DMS 273 (cell line): Measurements from ENCODE around the gene MLXIP.
"Not testable (repeated sequence)": the region's sequence is repeated elsewhere in the genome, so short reads cannot be mapped to it uniquely, and the experiment has no call there.

Experiments used
- DNase-seq: peaks from one replicate; lab custom pipeline; 2025; ENCODE audit not compliant: unreplicated experiment; lab: John Stamatoyannopoulos, UW

The MLXIP gene

GRCh38 chr12:122078141-122079032, at the start of gene MLXIP:
MLXIP (plus strand) TSS chr12:122078756; CDS start chr12:122078854, 98 bp downstream.
- peak; percentile 93 for DNase-seq

GRCh38 chr12:122028905-122029560, 49.5 kb upstream of the MLXIP start:
- DNase-seq: no peak

DNA sequence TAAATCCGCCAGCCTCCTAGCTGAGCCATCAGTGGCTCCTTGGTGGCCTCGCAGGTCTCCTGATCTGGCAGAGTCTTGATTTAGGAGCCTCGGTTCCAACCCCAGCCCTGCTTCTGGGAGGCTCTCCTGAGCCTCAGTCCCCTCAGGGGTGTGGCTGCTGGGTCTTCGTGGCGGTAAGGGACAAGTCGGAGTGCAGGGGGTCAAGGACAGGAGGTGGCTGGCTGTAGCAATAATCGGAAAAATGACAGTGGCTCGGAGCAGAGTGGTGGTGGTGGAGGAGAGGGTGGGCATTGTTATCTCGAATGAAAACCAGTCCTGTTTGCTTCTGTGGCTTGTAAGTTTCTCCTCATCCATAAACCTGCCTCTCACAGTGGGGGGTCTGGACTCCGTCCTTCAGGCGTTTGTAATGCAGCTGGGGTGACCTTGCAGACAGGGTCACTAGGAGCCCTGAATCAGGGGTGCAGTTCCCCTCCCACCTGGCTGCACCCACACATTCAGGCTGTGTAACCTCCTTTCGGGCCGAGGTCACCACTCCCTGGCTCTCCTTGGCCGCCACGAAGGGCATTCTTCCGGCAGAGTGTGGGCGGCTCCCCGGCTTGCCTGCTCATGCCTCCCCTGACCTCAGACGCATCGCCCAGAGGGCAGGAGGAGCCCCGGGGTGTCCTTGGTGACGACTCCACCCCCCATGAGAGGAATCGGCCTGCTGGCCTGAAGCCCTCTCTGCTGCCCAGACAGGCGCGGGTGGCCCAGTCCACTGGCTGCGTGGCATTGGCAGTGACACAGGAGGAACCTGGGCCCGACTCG, 48.7 kb upstream of the MLXIP start:
- no peak for DNase-seq

GRCh38 chr12:122030424-122031035, 48.0 kb upstream of the MLXIP start:
- DNase-seq: no peak

- DNase-seq: peak; percentile 58
Observed at GRCh38 chr12:122031342-122032216, 47.0 kb upstream of the MLXIP start.

GRCh38 chr12:122032580-122032979, 46.0 kb upstream of the MLXIP start:
- no peak for DNase-seq

- DNase-seq: no peak
Observed at GRCh38 chr12:122035292-122035691, 43.3 kb upstream of the MLXIP start.

DNA sequence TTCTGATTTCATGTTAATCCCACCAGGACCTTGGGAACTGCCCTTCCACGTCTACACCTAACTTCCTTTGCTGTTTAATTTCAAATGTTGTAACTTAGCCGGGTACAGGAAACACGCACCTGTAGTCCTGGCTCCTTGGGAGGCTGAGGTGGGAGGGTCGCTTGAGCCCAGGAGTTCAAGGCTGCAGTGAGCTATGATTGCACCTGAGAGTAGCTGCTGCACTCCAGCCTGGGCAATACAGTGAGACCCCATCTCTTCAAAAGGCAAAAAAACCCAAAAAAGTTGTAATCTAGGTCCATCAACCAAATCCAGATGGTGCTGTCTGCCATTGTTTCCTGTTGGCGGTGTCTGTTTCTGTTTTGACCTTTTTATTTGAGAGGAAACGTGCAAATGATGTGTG, 42.4 kb upstream of the MLXIP start:
- DNase-seq: no peak

- no peak for DNase-seq
Observed at GRCh38 chr12:122040579-122041386, 37.8 kb upstream of the MLXIP start.

DNA sequence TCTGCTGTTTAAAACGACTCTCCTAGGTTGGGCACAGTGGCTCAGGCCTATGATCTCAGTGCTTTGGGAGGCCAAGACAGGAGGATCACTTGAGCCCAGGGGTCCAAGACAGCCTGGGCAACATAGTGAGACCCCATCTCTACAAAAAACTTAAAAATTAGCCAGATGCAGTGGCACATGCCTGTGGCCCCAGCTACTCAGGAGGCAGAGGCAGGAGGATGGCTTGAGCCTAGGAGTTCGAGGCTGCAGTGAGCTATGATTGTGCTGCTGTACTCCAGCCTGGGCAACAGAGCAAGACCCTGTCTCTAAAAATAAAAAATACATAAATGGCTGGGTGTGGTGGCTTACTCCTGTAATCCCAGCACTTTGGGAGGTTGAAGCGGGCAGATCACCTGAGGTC, 37.1 kb upstream of the MLXIP start:
- DNase-seq: not testable (repeated sequence)

DNA sequence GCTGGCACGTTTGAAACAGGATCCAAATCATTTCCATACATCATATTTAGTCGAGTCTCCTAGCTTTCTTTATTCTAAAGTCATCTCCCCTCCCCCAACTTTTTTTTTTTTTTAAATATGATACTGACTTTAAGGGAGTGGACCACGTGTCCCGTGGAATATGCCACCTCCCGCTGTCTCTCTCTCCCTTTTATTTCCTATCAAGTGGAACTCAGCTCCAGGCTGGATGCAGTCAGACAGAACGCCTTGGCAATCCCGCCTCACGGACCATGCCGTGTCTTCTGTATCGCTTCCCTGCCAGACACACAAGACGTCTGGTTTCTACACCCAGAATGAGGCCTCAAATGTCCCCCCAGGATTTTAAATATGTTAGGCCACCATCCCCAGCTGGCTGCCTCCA, 35.6 kb upstream of the MLXIP start:
- DNase-seq: no peak

- DNase-seq: no peak
Observed at GRCh38 chr12:122043476-122043875, 35.1 kb upstream of the MLXIP start.

GRCh38 chr12:122045262-122045661, 33.3 kb upstream of the MLXIP start:
- DNase-seq: no peak

- DNase-seq: no peak
Observed at GRCh38 chr12:122046145-122046544, 32.4 kb upstream of the MLXIP start.

GRCh38 chr12:122048151-122048550, 30.4 kb upstream of the MLXIP start:
- no peak for DNase-seq

DNA sequence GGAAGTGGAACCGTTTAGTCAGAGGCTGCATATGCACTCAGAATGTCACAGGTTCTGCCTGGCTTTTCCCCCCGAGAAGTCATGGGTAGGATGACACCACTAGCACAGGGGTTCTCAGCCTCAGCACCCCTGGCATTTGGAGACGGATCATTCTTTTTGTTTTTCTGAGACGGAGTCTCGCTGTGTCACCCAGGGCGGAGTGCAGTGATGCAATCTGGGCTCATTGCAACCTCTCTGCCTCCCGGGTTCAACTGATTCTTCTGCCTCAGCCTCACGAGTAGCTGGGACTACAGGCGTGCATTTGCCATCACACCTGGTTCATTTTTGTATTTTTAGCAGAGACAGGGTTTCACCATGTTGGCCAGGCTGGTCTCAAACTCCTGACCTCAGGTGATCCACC, 28.7 kb upstream of the MLXIP start:
- DNase-seq: no peak

- DNase-seq: no peak
Observed at GRCh38 chr12:122050706-122051105, 27.9 kb upstream of the MLXIP start.

- peak; percentile 22 for DNase-seq
Observed at GRCh38 chr12:122051231-122051876, 27.2 kb upstream of the MLXIP start.

DNA sequence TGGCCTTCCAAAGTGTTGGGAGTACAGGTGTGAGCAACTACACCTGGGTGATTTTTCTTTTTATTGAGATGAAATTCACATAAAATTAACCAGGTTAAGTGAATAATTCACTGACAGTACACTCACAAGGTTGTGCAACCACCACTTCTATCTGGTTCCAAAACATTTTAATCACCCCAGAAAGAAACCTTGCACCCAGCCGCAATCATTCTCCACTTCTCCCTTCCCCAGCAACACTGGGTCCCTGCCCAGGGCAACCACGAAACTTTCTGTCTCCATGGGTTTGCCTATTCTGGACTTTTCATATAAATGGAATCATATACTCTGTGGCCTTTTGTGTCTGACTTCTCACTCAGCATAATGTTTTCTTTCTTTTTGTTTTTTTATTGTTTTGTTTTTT, 26.3 kb upstream of the MLXIP start:
- DNase-seq: no peak
